Right atrium auricular region (tissue), 2 donors: ENCODE results near the gene PPP4R3B. TPM values are rescaled to one million over a fixed set of nuclear protein-coding genes. Genes with fewer than 3 reads are reported as not detected.
"Not testable (repeated sequence)": the region's sequence is repeated elsewhere in the genome, so short reads cannot be mapped to it uniquely, and the experiment has no call there.

Experiments
- DNase-seq: peaks from one replicate; pipeline ENCODE4 v3.0.0-alpha.2; 2019; ENCODE audit warnings: low spot score
- H3K27ac ChIP-seq, 2 donors: fragments of 200-600 bp; sonication (generic); 1 replicate in 1 of 2; 2 replicates in 1 of 2; pipeline ENCODE4 v1.5.1; 2016 to 2019
- H3K27me3 ChIP-seq, 2 donors: fragments of 200-600 bp; sonication (generic); one replicate each; pipeline versions ENCODE4 v1.5.1 to v1.6.0; 2017 to 2019
- H3K36me3 ChIP-seq: fragments of 200-600 bp; sonication (generic); one replicate; pipeline ENCODE4 v1.5.1; 2016
- H3K4me1 ChIP-seq, 2 donors: fragments of 200-600 bp; sonication (generic); one replicate each; pipeline versions ENCODE4 v1.5.1 to v1.6.0; 2017 to 2019
- H3K4me3 ChIP-seq, 2 donors: fragments of 200-600 bp; sonication (generic); 1 replicate in 1 of 2; 2 replicates in 1 of 2; pipeline ENCODE4 v1.5.1; 2017 to 2019; ENCODE audit warnings: mild to moderate bottlenecking in 1 of 2, moderate library complexity in 1 of 2
- H3K9me3 ChIP-seq, 2 donors: fragments of 200-600 bp; sonication (generic); one replicate each; pipeline ENCODE4 v1.5.1; 2019
- CTCF ChIP-seq, 2 donors: fragments of 200-600 bp; sonication (generic); IDR thresholded peaks; one replicate each; pipeline ENCODE4 v1.5.1; 2019; ENCODE audit warnings: antibody characterized with exemption in 2 of 2
- total RNA-seq, 2 donors: library from RNA; depleted of rRNA; stranded (reverse); fragments of >200 nt; gene quantifications; one replicate each; pipeline ENCODE4 v1.1.0, GENCODE V29; 2016

The PPP4R3B gene
- total RNA-seq, 2 donors from 2014 or later, result 22.8 to 23.4 TPM

GRCh38 chr2:55607717-55608116 lies 9.7 kb downstream of the PPP4R3B start:
- peaks cover 22% of the 10 kb centered on the region for H3K36me3 ChIP-seq
- DNase-seq, result no peak
- no peak for TF ChIP-seq CTCF (IDR thresholded peaks at IDR 0.05)
- H3K4me3 ChIP-seq, result no peak overlapping the region
- H3K27me3 ChIP-seq, result no peaks in the 10 kb centered on the region
- H3K27ac ChIP-seq, result no peak overlapping the region
- no peaks in the 10 kb centered on the region for H3K9me3 ChIP-seq
- peaks cover 0 to 17% of the 10 kb centered on the region in 2 donors for H3K4me1 ChIP-seq

- H3K27ac ChIP-seq, result no peak overlapping the region
- H3K9me3 ChIP-seq, result no peaks in the 10 kb centered on the region
- H3K27me3 ChIP-seq, result no peaks in the 10 kb centered on the region
- no peak for TF ChIP-seq CTCF (IDR thresholded peaks at IDR 0.05)
- H3K36me3 ChIP-seq, result peaks cover 9% of the 10 kb centered on the region
- H3K4me3 ChIP-seq, result no peak overlapping the region
- H3K4me1 ChIP-seq, result peaks cover 0 to 19% of the 10 kb centered on the region in 2 donors
- no peak for DNase-seq
These were observed 13.3 kb downstream of the PPP4R3B start for GRCh38 chr2:55604027-55604565.

DNA sequence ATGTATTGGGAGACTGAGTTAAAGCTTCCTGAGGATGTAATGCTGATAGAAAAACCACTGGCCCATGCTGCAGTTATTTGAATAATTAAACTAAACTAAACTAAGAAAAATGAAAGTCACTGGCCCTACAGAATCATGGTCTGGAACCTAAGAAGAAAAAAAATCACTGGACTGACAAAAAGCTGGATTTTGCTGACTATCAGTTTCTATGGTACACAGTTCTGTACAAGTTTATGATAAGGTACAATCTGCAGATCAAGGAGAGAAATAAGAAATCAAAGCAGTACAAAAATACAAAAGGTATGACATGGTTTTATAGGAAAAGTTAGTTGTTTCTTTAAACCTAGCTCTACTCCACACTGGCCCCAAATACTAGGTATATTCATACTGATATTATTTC lies 15.6 kb downstream of the PPP4R3B start:
- H3K27me3 ChIP-seq, result no peaks in the 10 kb centered on the region
- H3K36me3 ChIP-seq, result peaks cover 28% of the 10 kb centered on the region
- no peak overlapping the region for H3K4me3 ChIP-seq
- H3K9me3 ChIP-seq, result no peaks in the 10 kb centered on the region
- DNase-seq, result no peak
- peaks cover 0 to 15% of the 10 kb centered on the region in 2 donors for H3K4me1 ChIP-seq
- TF ChIP-seq CTCF (IDR thresholded peaks at IDR 0.05), result no peak
- H3K27ac ChIP-seq, result no peak overlapping the region

GRCh38 chr2:55598056-55598795 lies 19.2 kb downstream of the PPP4R3B start:
- no peak overlapping the region for H3K27ac ChIP-seq
- peaks cover 31% of the 10 kb centered on the region for H3K36me3 ChIP-seq
- H3K9me3 ChIP-seq, result no peaks in the 10 kb centered on the region
- no peaks in the 10 kb centered on the region for H3K27me3 ChIP-seq
- TF ChIP-seq CTCF (IDR thresholded peaks at IDR 0.05), result no peak
- peaks cover 0 to 8% of the 10 kb centered on the region in 2 donors for H3K4me1 ChIP-seq
- no peak for DNase-seq
- H3K4me3 ChIP-seq, result no peak overlapping the region

- not testable (repeated sequence) for H3K4me3 ChIP-seq, H3K9me3 ChIP-seq, H3K4me1 ChIP-seq, H3K27me3 ChIP-seq, H3K27ac ChIP-seq, DNase-seq
- H3K36me3 ChIP-seq, result peaks cover 22% of the 10 kb centered on the region
These were observed 20.6 kb downstream of the PPP4R3B start for GRCh38 chr2:55596795-55597194.

DNA sequence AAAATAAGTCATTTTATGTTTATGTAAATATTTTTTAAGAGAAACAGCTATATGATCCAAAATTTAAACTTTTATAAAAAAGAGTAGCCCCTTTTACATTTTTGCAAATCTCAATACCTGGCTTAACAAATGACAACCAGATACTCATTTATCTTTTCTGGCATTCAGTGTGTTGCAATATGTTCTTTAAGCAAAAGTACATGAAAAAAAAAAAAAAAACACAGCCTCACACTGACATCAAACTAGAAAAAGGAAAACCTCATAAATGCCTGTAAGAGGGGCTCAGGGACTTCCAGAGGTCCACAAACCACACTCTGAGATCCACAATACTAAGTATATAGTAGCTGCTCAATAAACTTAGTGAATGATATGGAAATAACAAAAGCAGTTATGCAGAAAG lies 21.9 kb downstream of the PPP4R3B start:
- H3K27ac ChIP-seq, result no peak overlapping the region
- no peaks in the 10 kb centered on the region for H3K27me3 ChIP-seq
- TF ChIP-seq CTCF (IDR thresholded peaks at IDR 0.05), result no peak
- no peak overlapping the region for H3K4me3 ChIP-seq
- no peaks in the 10 kb centered on the region for H3K9me3 ChIP-seq
- H3K4me1 ChIP-seq, result no peaks in the 10 kb centered on the region
- peaks cover 22% of the 10 kb centered on the region for H3K36me3 ChIP-seq
- DNase-seq, result no peak
